Ecto neural progenitor cell (in vitro differentiated cells): ENCODE results near the gene TFRC.
"Not testable (repeated sequence)": the region's sequence is repeated elsewhere in the genome, so short reads cannot be mapped to it uniquely, and the experiment has no call there.

ENCODE experiments used
- DNase-seq: peaks from one replicate; pipeline ENCODE4 v3.0.0-alpha.2; 2018; ENCODE audit warnings: low spot score

TFRC gene

GRCh38 chr3:196004359-196005052, 77.4 kb downstream of the TFRC start:
- not testable (repeated sequence) for DNase-seq

- DNase-seq = no peak
Observed at GRCh38 chr3:196003611-196004010, 78.3 kb downstream of the TFRC start.

GRCh38 chr3:196002721-196003120, 79.2 kb downstream of the TFRC start:
- DNase-seq = not testable (repeated sequence)

- DNase-seq = not testable (repeated sequence)
Observed at GRCh38 chr3:196001240-196001639, 80.7 kb downstream of the TFRC start.

- DNase-seq = not testable (repeated sequence)
Observed at GRCh38 chr3:196000360-196000950, 81.4 kb downstream of the TFRC start.

- no peak for DNase-seq
Observed at GRCh38 chr3:195999896-196000295, 82.0 kb downstream of the TFRC start.
